ENCODE results near the gene ZNF844. TPM values are rescaled to one million over a fixed set of nuclear protein-coding genes. Genes with fewer than 3 reads are reported as not detected.
A peak's percentile ranks its signal among the peaks of the same experiment; 100 is the strongest.
"Not testable (repeated sequence)": the region's sequence is repeated elsewhere in the genome, so short reads cannot be mapped to it uniquely, and the experiment has no call there.

ZNF844 gene
- total RNA-seq, 1 experiment from 2014 or later: 10.5 TPM

DNA sequence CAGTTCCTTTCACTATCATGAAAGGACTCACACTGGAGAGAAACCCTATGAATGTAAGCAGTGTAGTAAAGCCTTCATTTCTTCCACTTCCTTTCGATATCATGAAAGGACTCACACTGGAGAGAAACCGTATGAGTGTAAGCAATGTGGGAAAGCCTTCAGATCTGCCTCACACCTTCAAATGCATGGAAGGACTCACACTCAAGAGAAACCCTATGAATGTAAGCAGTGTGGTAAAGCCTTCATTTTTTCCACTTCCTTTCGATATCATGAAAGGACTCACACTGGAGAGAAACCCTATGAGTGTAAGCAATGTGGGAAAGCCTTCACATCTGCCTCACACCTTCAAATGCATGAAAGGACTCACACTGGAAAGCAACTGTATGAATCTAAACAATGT lies 11.8 kb downstream of the ZNF844 start:
- ATAC-seq; DNase-seq (ENCODE audit: low spot score); H3K4me1 Mint-ChIP-seq; CTCF ChIA-PET; H3K27ac Mint-ChIP-seq; POLR2A ChIA-PET; H3K4me3 Mint-ChIP-seq: not testable (repeated sequence)
- Mint-ChIP-seq H3K27me3 (ENCODE audit: low read depth) (peaks cover 29% of the 10 kb centered on the region), H3K9me3 (peaks cover 69% of the 10 kb centered on the region), H3K36me3 (peaks cover 90% of the 10 kb centered on the region)

GRCh38 chr19:12077375-12077774 lies 12.8 kb downstream of the ZNF844 start:
- TF ChIP-seq JUN (CRISPR knock-in tag; IDR thresholded peaks at IDR 0.05) (no peak), ELF4 (CRISPR knock-in tag; IDR thresholded peaks at IDR 0.05; ENCODE audit: low read depth) (no peak), ZNF512 (CRISPR knock-in tag; IDR thresholded peaks at IDR 0.05; ENCODE audit: borderline replicate concordance) (no peak), IRF1 (CRISPR knock-in tag; IDR thresholded peaks at IDR 0.05) (no peak), PREB (CRISPR knock-in tag; IDR thresholded peaks at IDR 0.05; ENCODE audit: borderline replicate concordance) (no peak), MYBL2 (CRISPR knock-in tag; IDR thresholded peaks at IDR 0.05) (no peak), TCF7 (CRISPR knock-in tag; IDR thresholded peaks at IDR 0.05; ENCODE audit: low read depth) (no peak), KAT7 (CRISPR knock-in tag; IDR thresholded peaks at IDR 0.05; ENCODE audit: borderline replicate concordance) (no peak), ETV6 (CRISPR knock-in tag; IDR thresholded peaks at IDR 0.05) (no peak), RELA (CRISPR knock-in tag; IDR thresholded peaks at IDR 0.05; ENCODE audit: borderline replicate concordance) (no peak), NFE2L1 (CRISPR knock-in tag; IDR thresholded peaks at IDR 0.05) (no peak)
- TF ChIP-seq, protein P1, sequence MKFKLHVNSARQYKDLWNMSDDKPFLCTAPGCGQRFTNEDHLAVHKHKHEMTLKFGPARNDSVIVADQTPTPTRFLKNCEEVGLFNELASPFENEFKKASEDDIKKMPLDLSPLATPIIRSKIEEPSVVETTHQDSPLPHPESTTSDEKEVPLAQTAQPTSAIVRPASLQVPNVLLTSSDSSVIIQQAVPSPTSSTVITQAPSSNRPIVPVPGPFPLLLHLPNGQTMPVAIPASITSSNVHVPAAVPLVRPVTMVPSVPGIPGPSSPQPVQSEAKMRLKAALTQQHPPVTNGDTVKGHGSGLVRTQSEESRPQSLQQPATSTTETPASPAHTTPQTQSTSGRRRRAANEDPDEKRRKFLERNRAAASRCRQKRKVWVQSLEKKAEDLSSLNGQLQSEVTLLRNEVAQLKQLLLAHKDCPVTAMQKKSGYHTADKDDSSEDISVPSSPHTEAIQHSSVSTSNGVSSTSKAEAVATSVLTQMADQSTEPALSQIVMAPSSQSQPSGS (CRISPR knock-in tag; IDR thresholded peaks at IDR 0.05; ENCODE audit: borderline replicate concordance, low read depth): no peak
- Mint-ChIP-seq H3K4me1 (no peaks in the 10 kb centered on the region), H3K27me3 (ENCODE audit: low read depth) (peaks cover 29% of the 10 kb centered on the region), H3K27ac (no peak overlapping the region), H3K4me3 (no peak overlapping the region), H3K9me3 (peaks cover 72% of the 10 kb centered on the region), H3K36me3 (peaks cover 91% of the 10 kb centered on the region)
- DNase-seq (ENCODE audit: low spot score) (no peak), ATAC-seq (no peak)
- CTCF ChIA-PET: no interaction called here
- POLR2A ChIA-PET: no interaction called here

GRCh38 chr19:12083336-12083735 lies 18.8 kb downstream of the ZNF844 start:
- H3K27ac Mint-ChIP-seq; POLR2A ChIA-PET; ATAC-seq; H3K27me3 Mint-ChIP-seq (ENCODE audit: low read depth); H3K4me1 Mint-ChIP-seq; H3K4me3 Mint-ChIP-seq; DNase-seq (ENCODE audit: low spot score): not testable (repeated sequence)
- Mint-ChIP-seq H3K36me3 (peaks cover 38% of the 10 kb centered on the region), H3K9me3 (peaks cover 25% of the 10 kb centered on the region)
- CTCF ChIA-PET: interaction anchor here (0.8 kb wide), 1 partner anchor 8 kb away, joined by 5 read pairs; no protein-coding TSS in a partner anchor
- TF ChIP-seq GABPB1 (CRISPR knock-in tag; IDR thresholded peaks at IDR 0.05): 0 out of 2 replicates have a peak, but pooled peaks have one; percentile 54

GRCh38 chr19:12085074-12085818 lies 20.7 kb downstream of the ZNF844 start:
- no peak overlapping the region for H3K27ac Mint-ChIP-seq
- ATAC-seq (no peak), DNase-seq (ENCODE audit: low spot score) (no peak)
- peaks cover 19% of the 10 kb centered on the region for H3K36me3 Mint-ChIP-seq
- ChIA-PET POLR2A (interaction anchor here (0.6 kb wide), 1 partner anchor 769 kb away, joined by 8 read pairs; no protein-coding TSS in a partner anchor), CTCF (interaction anchor here (2.3 to 2.4 kb wide), 2 partner anchors 26 to 56 kb away, joined by 8 to 9 read pairs; partner anchors contain the start of gene ZNF20)
- H3K4me3 Mint-ChIP-seq: no peak overlapping the region
- peaks cover 15% of the 10 kb centered on the region for H3K9me3 Mint-ChIP-seq
- H3K27me3 Mint-ChIP-seq (ENCODE audit: low read depth): no peaks in the 10 kb centered on the region
- H3K4me1 Mint-ChIP-seq: no peaks in the 10 kb centered on the region
- TF ChIP-seq CREM (CRISPR knock-in tag; IDR thresholded peaks at IDR 0.05) (no peak), ZNF219 (CRISPR knock-in tag; IDR thresholded peaks at IDR 0.05; ENCODE audit: borderline replicate concordance) (no peak), ZNF121 (CRISPR knock-in tag; IDR thresholded peaks at IDR 0.05) (no peak), NFE2L1 (CRISPR knock-in tag; IDR thresholded peaks at IDR 0.05) (no peak), ZNF416 (CRISPR knock-in tag; IDR thresholded peaks at IDR 0.05) (no peak), JAZF1 (CRISPR knock-in tag; IDR thresholded peaks at IDR 0.05) (no peak), CBFB (CRISPR knock-in tag; IDR thresholded peaks at IDR 0.05; ENCODE audit: low read depth) (no peak), NR3C1 (CRISPR knock-in tag; conservative IDR thresholded peaks at IDR 0.05; ENCODE audit: low read depth) (no peak)
- TF ChIP-seq, protein P2, sequence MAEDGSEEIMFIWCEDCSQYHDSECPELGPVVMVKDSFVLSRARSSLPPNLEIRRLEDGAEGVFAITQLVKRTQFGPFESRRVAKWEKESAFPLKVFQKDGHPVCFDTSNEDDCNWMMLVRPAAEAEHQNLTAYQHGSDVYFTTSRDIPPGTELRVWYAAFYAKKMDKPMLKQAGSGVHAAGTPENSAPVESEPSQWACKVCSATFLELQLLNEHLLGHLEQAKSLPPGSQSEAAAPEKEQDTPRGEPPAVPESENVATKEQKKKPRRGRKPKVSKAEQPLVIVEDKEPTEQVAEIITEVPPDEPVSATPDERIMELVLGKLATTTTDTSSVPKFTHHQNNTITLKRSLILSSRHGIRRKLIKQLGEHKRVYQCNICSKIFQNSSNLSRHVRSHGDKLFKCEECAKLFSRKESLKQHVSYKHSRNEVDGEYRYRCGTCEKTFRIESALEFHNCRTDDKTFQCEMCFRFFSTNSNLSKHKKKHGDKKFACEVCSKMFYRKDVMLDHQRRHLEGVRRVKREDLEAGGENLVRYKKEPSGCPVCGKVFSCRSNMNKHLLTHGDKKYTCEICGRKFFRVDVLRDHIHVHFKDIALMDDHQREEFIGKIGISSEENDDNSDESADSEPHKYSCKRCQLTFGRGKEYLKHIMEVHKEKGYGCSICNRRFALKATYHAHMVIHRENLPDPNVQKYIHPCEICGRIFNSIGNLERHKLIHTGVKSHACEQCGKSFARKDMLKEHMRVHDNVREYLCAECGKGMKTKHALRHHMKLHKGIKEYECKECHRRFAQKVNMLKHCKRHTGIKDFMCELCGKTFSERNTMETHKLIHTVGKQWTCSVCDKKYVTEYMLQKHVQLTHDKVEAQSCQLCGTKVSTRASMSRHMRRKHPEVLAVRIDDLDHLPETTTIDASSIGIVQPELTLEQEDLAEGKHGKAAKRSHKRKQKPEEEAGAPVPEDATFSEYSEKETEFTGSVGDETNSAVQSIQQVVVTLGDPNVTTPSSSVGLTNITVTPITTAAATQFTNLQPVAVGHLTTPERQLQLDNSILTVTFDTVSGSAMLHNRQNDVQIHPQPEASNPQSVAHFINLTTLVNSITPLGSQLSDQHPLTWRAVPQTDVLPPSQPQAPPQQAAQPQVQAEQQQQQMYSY (CRISPR knock-in tag; IDR thresholded peaks at IDR 0.05): no peak
